ENCODE measurements around the gene PTGER3.

DNA sequence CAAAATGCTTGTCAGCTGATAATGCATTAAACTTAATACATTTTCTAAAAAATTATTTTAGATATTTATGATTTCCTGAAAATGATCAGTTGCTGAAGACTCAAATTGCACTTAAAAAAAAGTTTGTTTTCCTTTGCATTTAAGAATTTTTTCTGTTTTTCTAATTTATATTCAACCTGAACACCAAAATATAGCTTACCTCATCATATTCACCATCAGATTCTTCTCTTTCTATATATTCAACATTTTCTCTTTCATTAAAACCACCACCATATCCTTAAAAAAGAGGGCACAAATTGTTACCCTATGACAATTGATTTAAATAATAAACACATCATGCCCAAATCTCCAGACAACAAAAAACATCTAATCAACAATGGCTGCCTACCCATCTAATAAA, 24.7 kb upstream of the PTGER3 start:
- TF ChIP-seq CHD2 (IDR thresholded peaks at IDR 0.05; ENCODE audit: low read length, partially characterized antibody): no peak
- TF ChIP-seq GABPA (IDR thresholded peaks at IDR 0.05; ENCODE audit: low read depth): no peak
- no peak for TF ChIP-seq SIN3A (IDR thresholded peaks at IDR 0.05; ENCODE audit: borderline replicate concordance, low read depth, low read length)
- no peak for TF ChIP-seq USF2 (IDR thresholded peaks at IDR 0.05; ENCODE audit: borderline replicate concordance, low read depth, low read length)
- TF ChIP-seq EP300 (IDR thresholded peaks at IDR 0.05; ENCODE audit: borderline replicate concordance in 1 of 2, low read depth in 1 of 2, low read length in 1 of 2): no peak
- TF ChIP-seq POLR2AphosphoS5 (IDR thresholded peaks at IDR 0.05; ENCODE audit: low read depth, low read length): no peak
- TF ChIP-seq CTCF (IDR thresholded peaks at IDR 0.05): no peak
- TF ChIP-seq EZH2phosphoT487 (IDR thresholded peaks at IDR 0.05; ENCODE audit: borderline replicate concordance, low read depth): no peak

Measured in SK-N-SH (cell line).